ENCODE measurements around the gene FAM118A. TPM values are rescaled to one million over a fixed set of nuclear protein-coding genes. Genes with fewer than 3 reads are reported as not detected.
"Not testable (repeated sequence)": the region's sequence is repeated elsewhere in the genome, so short reads cannot be mapped to it uniquely, and the experiment has no call there.

FAM118A gene
- total RNA-seq, 2 donors from 2014 or later, result 60.8 to 215 TPM

- Histone ChIP-seq H3K27me3 (replicated peaks; ENCODE audit: insufficient read depth) (no peaks in the 10 kb centered on the region), H3K36me3 (no peaks in the 10 kb centered on the region), H3K27ac (no peak overlapping the region), H3K4me3 (no peak overlapping the region), H3K9me3 (no peaks in the 10 kb centered on the region), H3K4me1 (replicated peaks) (no peaks in the 10 kb centered on the region)
- DNase-seq (ENCODE audit: low spot score), result no peak
- 49% methylated on average over 6 of the region's 6 CpGs for WGBS
- TF ChIP-seq POLR2AphosphoS5 (IDR thresholded peaks at IDR 0.05) (no peak), POLR2A (IDR thresholded peaks at IDR 0.05) (no peak)
- TF ChIP-seq, protein P1, sequence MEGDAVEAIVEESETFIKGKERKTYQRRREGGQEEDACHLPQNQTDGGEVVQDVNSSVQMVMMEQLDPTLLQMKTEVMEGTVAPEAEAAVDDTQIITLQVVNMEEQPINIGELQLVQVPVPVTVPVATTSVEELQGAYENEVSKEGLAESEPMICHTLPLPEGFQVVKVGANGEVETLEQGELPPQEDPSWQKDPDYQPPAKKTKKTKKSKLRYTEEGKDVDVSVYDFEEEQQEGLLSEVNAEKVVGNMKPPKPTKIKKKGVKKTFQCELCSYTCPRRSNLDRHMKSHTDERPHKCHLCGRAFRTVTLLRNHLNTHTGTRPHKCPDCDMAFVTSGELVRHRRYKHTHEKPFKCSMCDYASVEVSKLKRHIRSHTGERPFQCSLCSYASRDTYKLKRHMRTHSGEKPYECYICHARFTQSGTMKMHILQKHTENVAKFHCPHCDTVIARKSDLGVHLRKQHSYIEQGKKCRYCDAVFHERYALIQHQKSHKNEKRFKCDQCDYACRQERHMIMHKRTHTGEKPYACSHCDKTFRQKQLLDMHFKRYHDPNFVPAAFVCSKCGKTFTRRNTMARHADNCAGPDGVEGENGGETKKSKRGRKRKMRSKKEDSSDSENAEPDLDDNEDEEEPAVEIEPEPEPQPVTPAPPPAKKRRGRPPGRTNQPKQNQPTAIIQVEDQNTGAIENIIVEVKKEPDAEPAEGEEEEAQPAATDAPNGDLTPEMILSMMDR (IDR thresholded peaks at IDR 0.05), result no peak
- intact Hi-C loops (cut with DNase I), result no loop called here
These were observed 15.7 kb upstream of the FAM118A start for GRCh38 chr22:45294030-45294429.

GRCh38 chr22:45295004-45295403 is 14.7 kb upstream of the FAM118A start:
- H3K27me3 ChIP-seq (replicated peaks; ENCODE audit: insufficient read depth); H3K27ac ChIP-seq; H3K36me3 ChIP-seq; DNase-seq (ENCODE audit: low spot score); H3K9me3 ChIP-seq; intact Hi-C loops (cut with DNase I); H3K4me1 ChIP-seq (replicated peaks); H3K4me3 ChIP-seq: not testable (repeated sequence)
- 92% methylated on average over 6 of the region's 6 CpGs for WGBS

DNA sequence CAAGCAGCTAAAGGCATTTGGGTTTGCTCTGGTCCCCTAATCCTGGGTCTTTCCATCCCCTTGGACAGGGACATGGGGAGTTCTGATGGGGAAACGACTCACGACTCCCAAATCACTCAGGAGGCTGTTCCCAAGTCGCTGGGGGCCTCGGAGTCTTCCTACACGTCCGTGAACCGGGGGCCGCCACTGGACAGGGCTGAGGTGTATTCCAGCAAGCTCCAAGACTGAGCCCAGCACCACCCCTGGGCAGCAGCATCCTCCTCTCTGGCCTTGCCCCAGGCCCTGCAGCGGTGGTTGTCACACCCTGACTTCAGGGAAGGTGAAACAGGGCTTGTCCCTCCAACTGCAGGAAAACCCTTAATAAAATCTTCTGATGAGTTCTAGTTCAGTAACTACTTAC is 14.2 kb upstream of the FAM118A start:
- H3K36me3 ChIP-seq, result no peaks in the 10 kb centered on the region
- no peaks in the 10 kb centered on the region for H3K27me3 ChIP-seq (replicated peaks; ENCODE audit: insufficient read depth)
- DNase-seq (ENCODE audit: low spot score), result no peak
- no peaks in the 10 kb centered on the region for H3K4me1 ChIP-seq (replicated peaks)
- H3K9me3 ChIP-seq, result no peaks in the 10 kb centered on the region
- no peak overlapping the region for H3K4me3 ChIP-seq
- TF ChIP-seq, protein P1 (IDR thresholded peaks at IDR 0.05), result no peak
- TF ChIP-seq POLR2A (IDR thresholded peaks at IDR 0.05) (no peak), POLR2AphosphoS5 (IDR thresholded peaks at IDR 0.05) (no peak)
- 86% methylated on average over 9 of the region's 9 CpGs for WGBS
- no peak overlapping the region for H3K27ac ChIP-seq
- intact Hi-C loops (cut with DNase I), result no loop called here

- Histone ChIP-seq H3K27ac (no peak overlapping the region), H3K36me3 (no peaks in the 10 kb centered on the region), H3K4me3 (no peak overlapping the region), H3K4me1 (replicated peaks) (no peaks in the 10 kb centered on the region), H3K27me3 (replicated peaks; ENCODE audit: insufficient read depth) (no peaks in the 10 kb centered on the region), H3K9me3 (no peaks in the 10 kb centered on the region)
- no peak for DNase-seq (ENCODE audit: low spot score)
- intact Hi-C loops (cut with DNase I), result no loop called here
- WGBS, result 80% methylated on average over 13 of the region's 13 CpGs
- TF ChIP-seq POLR2AphosphoS5 (IDR thresholded peaks at IDR 0.05) (no peak), POLR2A (IDR thresholded peaks at IDR 0.05) (no peak)
- TF ChIP-seq, protein P1 (IDR thresholded peaks at IDR 0.05), result no peak
These were observed 13.0 kb upstream of the FAM118A start for GRCh38 chr22:45296628-45297297.

- no peak overlapping the region for H3K27ac ChIP-seq
- no peak for DNase-seq (ENCODE audit: low spot score)
- intact Hi-C loops (cut with DNase I), result no loop called here
- no peaks in the 10 kb centered on the region for H3K27me3 ChIP-seq (replicated peaks; ENCODE audit: insufficient read depth)
- H3K4me3 ChIP-seq, result no peak overlapping the region
- H3K4me1 ChIP-seq (replicated peaks), result no peaks in the 10 kb centered on the region
- WGBS, result 75% methylated on average over 15 of the region's 15 CpGs
- no peaks in the 10 kb centered on the region for H3K36me3 ChIP-seq
- no peak for TF ChIP-seq POLR2AphosphoS5 (IDR thresholded peaks at IDR 0.05)
- H3K9me3 ChIP-seq, result no peaks in the 10 kb centered on the region
These were observed 10.7 kb upstream of the FAM118A start for GRCh38 chr22:45298934-45299505.

DNA sequence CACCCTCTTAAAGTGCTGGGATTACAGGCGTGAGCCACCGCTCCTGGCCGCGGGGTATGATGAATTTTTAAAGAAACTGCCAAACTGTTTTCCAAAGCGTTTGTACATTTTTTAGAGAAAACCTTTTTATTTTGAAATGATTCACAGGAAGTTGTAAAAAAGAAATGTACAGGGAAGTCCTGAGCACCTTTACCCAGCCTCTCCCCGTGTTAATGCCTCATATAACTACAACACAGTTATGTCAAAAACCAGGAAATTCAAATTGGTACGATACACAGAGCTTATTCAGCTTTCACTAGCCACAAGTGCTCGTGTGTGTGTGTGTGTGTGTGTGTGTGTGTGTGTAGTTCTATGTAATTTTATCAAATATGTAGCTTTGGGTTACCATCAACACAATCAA is 7.0 kb upstream of the FAM118A start:
- no peak for DNase-seq (ENCODE audit: low spot score)
- Histone ChIP-seq H3K4me3 (no peak overlapping the region), H3K36me3 (no peaks in the 10 kb centered on the region), H3K4me1 (replicated peaks) (no peaks in the 10 kb centered on the region), H3K27me3 (replicated peaks; ENCODE audit: insufficient read depth) (no peaks in the 10 kb centered on the region), H3K9me3 (no peaks in the 10 kb centered on the region), H3K27ac (no peak overlapping the region)
- 65% methylated on average over 8 of the region's 8 CpGs for WGBS
- intact Hi-C loops (cut with DNase I), result no loop called here
- TF ChIP-seq POLR2AphosphoS5 (IDR thresholded peaks at IDR 0.05) (no peak), POLR2A (IDR thresholded peaks at IDR 0.05) (no peak)
- TF ChIP-seq, protein P1 (IDR thresholded peaks at IDR 0.05), result no peak

Data from prostate gland (tissue), 2 donors.